MG63 (cell line): Measurements from ENCODE around the gene TBL3. TPM values are rescaled to one million over a fixed set of nuclear protein-coding genes. Genes with fewer than 3 reads are reported as not detected.

Experiments used
- DNase-seq: peaks from one replicate; pipeline ENCODE4 v3.0.0-alpha.2; 2020
- H3K27me3 ChIP-seq: fragments of 250-450 bp; sonication (Bioruptor Pico); 2 replicates; pipeline ENCODE4 v1.5.1; 2020; ENCODE audit warnings: mild to moderate bottlenecking, moderate library complexity
- H3K36me3 ChIP-seq: fragments of 250-450 bp; sonication (Bioruptor Pico); 2 replicates; pipeline ENCODE4 v1.5.1; 2020; ENCODE audit warnings: mild to moderate bottlenecking, moderate library complexity
- H3K4me3 ChIP-seq: fragments of 250-450 bp; sonication (Bioruptor Pico); 2 replicates; pipeline ENCODE4 v1.5.1; 2020; ENCODE audit warnings: mild to moderate bottlenecking, moderate library complexity
- H3K9me3 ChIP-seq: fragments of 250-450 bp; sonication (Bioruptor Pico); 2 replicates; pipeline ENCODE4 v1.5.1; 2020; ENCODE audit warnings: mild to moderate bottlenecking, moderate library complexity
- total RNA-seq: library from RNA; depleted of rRNA; stranded (reverse); fragments of >200 nt; shearing (Covaris generic); gene quantifications from 2 replicates; pipeline ENCODE4 v1.2.3, GENCODE V29; 2014; ENCODE audit warnings: low replicate concordance; rRNA removed

Gene TBL3
- total RNA-seq, 1 experiment from 2014 or later = 75.4 TPM

GRCh38 chr16:2028620-2029220 lies 56.9 kb downstream of the TBL3 start:
- H3K27me3 ChIP-seq = no peaks in the 10 kb centered on the region
- no peaks in the 10 kb centered on the region for H3K36me3 ChIP-seq
- no peak overlapping the region for H3K4me3 ChIP-seq
- no peak for DNase-seq
- H3K9me3 ChIP-seq = no peaks in the 10 kb centered on the region

DNA sequence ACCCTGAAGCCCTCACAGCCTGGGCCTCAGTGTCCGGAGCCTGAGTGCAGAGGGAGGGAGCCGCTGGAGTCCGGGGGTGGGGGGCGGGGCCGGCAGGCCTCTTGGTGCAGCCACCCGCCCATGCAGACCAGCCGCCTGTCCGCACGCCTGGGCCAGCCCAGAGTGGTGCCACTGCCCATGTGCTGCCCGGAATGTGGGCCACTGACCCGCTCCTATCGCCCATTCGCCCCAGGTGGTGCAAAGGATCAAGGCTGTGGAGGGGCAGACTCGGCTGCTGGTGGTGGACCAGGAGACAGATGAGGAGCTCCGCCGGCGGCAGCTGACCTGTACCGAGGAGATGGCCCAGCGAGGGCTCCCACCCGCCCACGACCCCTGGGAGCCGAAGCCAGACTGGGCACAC lies 57.5 kb downstream of the TBL3 start:
- H3K27me3 ChIP-seq = no peaks in the 10 kb centered on the region
- no peaks in the 10 kb centered on the region for H3K36me3 ChIP-seq
- DNase-seq = no peak
- no peak overlapping the region for H3K4me3 ChIP-seq
- H3K9me3 ChIP-seq = no peaks in the 10 kb centered on the region

- Histone ChIP-seq H3K36me3 (no peaks in the 10 kb centered on the region), H3K27me3 (no peaks in the 10 kb centered on the region), H3K9me3 (no peaks in the 10 kb centered on the region), H3K4me3 (no peak overlapping the region)
- no peak for DNase-seq
These were observed 58.2 kb downstream of the TBL3 start for GRCh38 chr16:2030036-2030435.

DNA sequence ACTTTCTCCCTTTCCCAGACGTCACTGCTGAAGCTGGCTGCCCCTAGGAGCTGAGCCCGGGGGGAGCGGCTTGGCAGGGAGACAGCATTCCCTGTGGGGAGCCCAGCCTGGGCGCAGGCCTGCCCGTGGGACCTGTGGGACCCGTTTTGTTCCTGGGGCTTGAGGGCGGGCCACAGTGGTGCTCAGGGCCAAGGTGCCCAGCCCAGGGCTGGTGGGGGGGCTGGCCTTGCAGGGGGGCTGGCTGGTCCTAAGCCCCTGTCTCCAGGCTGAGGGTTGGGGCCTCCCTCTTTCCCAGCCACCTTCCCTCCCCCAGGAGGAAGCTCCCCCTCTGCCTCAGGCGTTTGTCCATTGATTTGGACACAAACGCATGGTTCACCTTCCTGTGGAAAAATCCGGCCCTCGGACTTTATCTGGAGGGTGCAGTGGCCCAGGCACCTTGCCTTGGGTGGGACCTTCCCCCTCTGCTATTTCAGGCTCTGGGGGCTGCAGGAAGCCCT lies 59.3 kb downstream of the TBL3 start:
- Histone ChIP-seq H3K4me3 (no peak overlapping the region), H3K27me3 (no peaks in the 10 kb centered on the region), H3K9me3 (no peaks in the 10 kb centered on the region), H3K36me3 (no peaks in the 10 kb centered on the region)
- no peak for DNase-seq

Other genes with a start within 250 kb of the TBL3 start
- gene NME3, start 200.5 kb upstream of the TBL3 start, total RNA-seq = 0.46 TPM in 1 of 2 replicates, not detected in the other
- gene EME2, start 199.2 kb upstream of the TBL3 start, total RNA-seq = 3.3 and 6.6 TPM in 2 replicates
- 225 and 308 TPM in 2 replicates for gene MRPS34, start 198.9 kb upstream of the TBL3 start, total RNA-seq
- 34.3 and 40.3 TPM in 2 replicates for gene SPSB3, start 189.5 kb upstream of the TBL3 start, total RNA-seq
- 156 and 163 TPM in 2 replicates for gene NUBP2, start 189.1 kb upstream of the TBL3 start, total RNA-seq
- not detected in 2 replicates for gene IGFALS, start 178.3 kb upstream of the TBL3 start, total RNA-seq
- gene HAGH, start 145.2 kb upstream of the TBL3 start, total RNA-seq = 120 and 186 TPM in 2 replicates
- 33.4 and 35.4 TPM in 2 replicates for gene FAHD1, start 144.8 kb upstream of the TBL3 start, total RNA-seq
- gene MEIOB, start 99.9 kb upstream of the TBL3 start, total RNA-seq = 21.6 and 71.1 TPM in 2 replicates
- not detected in 2 replicates for gene HS3ST6, start 53.6 kb upstream of the TBL3 start, total RNA-seq
- gene MSRB1, start 28.9 kb upstream of the TBL3 start, total RNA-seq = 99.5 and 116 TPM in 2 replicates
- gene RPL3L, start 17.4 kb upstream of the TBL3 start, total RNA-seq = not detected in 2 replicates
- gene NDUFB10, start 12.5 kb upstream of the TBL3 start, total RNA-seq = 406 and 819 TPM in 2 replicates
- gene RPS2, start 7.2 kb upstream of the TBL3 start, total RNA-seq = 8,634 and 16,603 TPM in 2 replicates
- not detected in 2 replicates for gene RNF151, start 5.2 kb upstream of the TBL3 start, total RNA-seq
- not detected in 2 replicates for gene NOXO1, start 9.4 kb downstream of the TBL3 start, total RNA-seq
- 39.9 and 64.5 TPM in 2 replicates for gene GFER, start 12.1 kb downstream of the TBL3 start, total RNA-seq
- gene SYNGR3, start 17.9 kb downstream of the TBL3 start, total RNA-seq = 0.07 TPM in 1 of 2 replicates, not detected in the other
- gene ZNF598, start 37.8 kb downstream of the TBL3 start, total RNA-seq = 75.0 and 86.5 TPM in 2 replicates
- gene NPW, start 47.7 kb downstream of the TBL3 start, total RNA-seq = not detected in 2 replicates
- 15.9 and 19.0 TPM in 2 replicates for gene NHERF2, start 54.8 kb downstream of the TBL3 start, total RNA-seq
- 57.1 and 74.7 TPM in 2 replicates for gene NTHL1, start 75.8 kb downstream of the TBL3 start, total RNA-seq
- gene TSC2, start 75.9 kb downstream of the TBL3 start, total RNA-seq = 24.1 and 64.4 TPM in 2 replicates
- gene PKD1, start 163.8 kb downstream of the TBL3 start, total RNA-seq = 60.2 and 106 TPM in 2 replicates
- gene RAB26, start 176.6 kb downstream of the TBL3 start, total RNA-seq = not detected in 2 replicates
- gene TRAF7, start 183.7 kb downstream of the TBL3 start, total RNA-seq = 68.0 and 111 TPM in 2 replicates
- 0.02 and 1.0 TPM in 2 replicates for gene CASKIN1, start 224.6 kb downstream of the TBL3 start, total RNA-seq
- 29.0 and 42.6 TPM in 2 replicates for gene MLST8, start 233.4 kb downstream of the TBL3 start, total RNA-seq
- 0.39 and 1.3 TPM in 2 replicates for gene BRICD5, start 238.8 kb downstream of the TBL3 start, total RNA-seq
- gene PGP, start 242.8 kb downstream of the TBL3 start, total RNA-seq = 31.7 and 43.8 TPM in 2 replicates